IMR-90 (cell line): Measurements from ENCODE around the gene LYPD6B. TPM values are rescaled to one million over a fixed set of nuclear protein-coding genes. Genes with fewer than 3 reads are reported as not detected.

ENCODE experiments used
- ATAC-seq: fragments of 200-7000 bp; cut with Tn5 transposase; 2 replicates; pipeline ENCODE4 v1.9.1; 2020; ENCODE audit warnings: low read depth, mild to moderate bottlenecking, moderate library complexity
- BruUV-seq: library from RNA; stranded (reverse); fragments of 400-500 nt; replicated peaks from 2 replicates; lab custom pipeline; 2021; lab: Mats Ljungman, UMichigan
- CTCF ChIA-PET: fragments of 300-600 bp; formaldehyde crosslinking; extraction: SDS; loops from one replicate; lab custom pipeline; 2021; ENCODE audit warnings: antibody characterized with exemption; lab: Yijun Ruan, JAX
- POLR2A ChIA-PET: fragments of 300-600 bp; sonication (Branson Sonifier 250); formaldehyde crosslinking; loops from one replicate; lab custom pipeline; 2022; ENCODE audit warnings: antibody characterized with exemption; ENCODE audit not compliant: unreplicated experiment; lab: Charles Lee
- DNase-seq: peaks from one replicate; pipeline ENCODE4 v3.0.0; 2013
- H2AFZ ChIP-seq: replicated peaks from 2 replicates; pipeline ENCODE3; 2013; ENCODE audit warnings: low read length, mild to moderate bottlenecking; ENCODE audit not compliant: poor library complexity
- H2AK5ac ChIP-seq: 2 replicates; pipeline ENCODE4 v1.6.1; 2013; ENCODE audit warnings: low read depth, low read length, inconsistent platforms
- H2AK9ac ChIP-seq: replicated peaks from 2 replicates; pipeline ENCODE3; 2013; ENCODE audit warnings: mild to moderate bottlenecking, low read depth, low read length, moderate library complexity; ENCODE audit not compliant: poor library complexity
- H2BK120ac ChIP-seq: 2 replicates; pipeline ENCODE4 v1.6.1; 2013; ENCODE audit warnings: low read depth, low read length, inconsistent platforms
- H2BK15ac ChIP-seq: 3 replicates; pipeline ENCODE4 v1.6.1; 2013; ENCODE audit warnings: low read depth, low read length, inconsistent platforms
- H2BK20ac ChIP-seq: 2 replicates; pipeline ENCODE4 v1.6.1; 2013; ENCODE audit warnings: low read depth, mild to moderate bottlenecking, inconsistent platforms, low read length, moderate library complexity
- H2BK5ac ChIP-seq: 2 replicates; pipeline ENCODE4 v1.6.1; 2013; ENCODE audit warnings: mild to moderate bottlenecking, low read depth, low read length, inconsistent platforms; ENCODE audit not compliant: poor library complexity, severe bottlenecking
- H3K14ac ChIP-seq: replicated peaks from 2 replicates; pipeline ENCODE4 v1.6.1; 2013; ENCODE audit warnings: low read depth, low read length, inconsistent platforms
- H3K18ac ChIP-seq: 2 replicates; pipeline ENCODE4 v1.6.1; 2013; ENCODE audit warnings: low read depth, low read length, control low read depth
- H3K23ac ChIP-seq: 2 replicates; pipeline ENCODE4 v1.6.1; 2013; ENCODE audit warnings: low read depth, low read length, inconsistent platforms
- H3K27ac ChIP-seq: 2 replicates; pipeline ENCODE4 v1.5.1; 2013; ENCODE audit warnings: mild to moderate bottlenecking, control low read depth, low read length; ENCODE audit not compliant: insufficient read depth
- H3K27me3 ChIP-seq: 2 replicates; pipeline ENCODE4 v1.6.1; 2013; ENCODE audit warnings: low read length; ENCODE audit not compliant: control insufficient read depth, insufficient read depth
- H3K36me3 ChIP-seq: 2 replicates; pipeline ENCODE4 v1.6.1; 2013; ENCODE audit warnings: low read length, mixed read lengths; ENCODE audit not compliant: control insufficient read depth, insufficient read depth
- H3K4ac ChIP-seq: 2 replicates; pipeline ENCODE4 v1.6.1; 2013; ENCODE audit warnings: low read depth, low read length, inconsistent platforms
- H3K4me1 ChIP-seq: 2 replicates; pipeline ENCODE4 v1.6.1; 2013; ENCODE audit warnings: low read length, mixed read lengths; ENCODE audit not compliant: control insufficient read depth, insufficient read depth
- H3K4me2 ChIP-seq: 2 replicates; pipeline ENCODE4 v1.6.1; 2013; ENCODE audit warnings: low read depth, mild to moderate bottlenecking, control low read depth, low read length, moderate library complexity
- H3K4me3 ChIP-seq: 2 replicates; pipeline ENCODE4 v1.5.1; 2013; ENCODE audit warnings: low read depth, mild to moderate bottlenecking, control low read depth, low read length, moderate library complexity; ENCODE audit not compliant: insufficient read depth
- H3K56ac ChIP-seq: 2 replicates; pipeline ENCODE4 v1.6.1; 2013; ENCODE audit warnings: low read length, inconsistent platforms; ENCODE audit not compliant: insufficient read depth; ENCODE audit errors: extremely low read depth
- H3K79me1 ChIP-seq, 2 experiments: 2 replicates each; pipeline ENCODE4 v1.6.1; 2013; ENCODE audit warnings: low read length in 2 of 2, inconsistent platforms in 1 of 2, low read depth in 1 of 2
- H3K9ac ChIP-seq: 2 replicates; pipeline ENCODE4 v1.6.1; 2013; ENCODE audit warnings: low read depth, low read length, control low read depth
- H3K9me1 ChIP-seq: 2 replicates; pipeline ENCODE4 v1.6.1; 2013; ENCODE audit warnings: low read length, inconsistent platforms; ENCODE audit not compliant: insufficient read depth
- H3K9me3 ChIP-seq: 2 replicates; pipeline ENCODE4 v1.6.1; 2013; ENCODE audit warnings: low read length; ENCODE audit not compliant: control insufficient read depth, insufficient read depth
- H4K20me1 ChIP-seq: 2 replicates; pipeline ENCODE4 v1.6.1; 2013; ENCODE audit warnings: low read length, inconsistent platforms; ENCODE audit not compliant: insufficient read depth
- H4K5ac ChIP-seq: 2 replicates; pipeline ENCODE4 v1.6.1; 2013; ENCODE audit warnings: mild to moderate bottlenecking, low read depth, low read length, control low read depth
- H4K8ac ChIP-seq, 2 experiments: 2 replicates each; pipeline ENCODE4 v1.6.1; 2013; ENCODE audit warnings: low read depth in 2 of 2, low read length in 2 of 2, control low read depth in 1 of 2, inconsistent platforms in 1 of 2
- H4K91ac ChIP-seq: 2 replicates; pipeline ENCODE4 v1.6.1; 2013; ENCODE audit warnings: low read depth, low read length, inconsistent platforms; ENCODE audit not compliant: insufficient read depth
- BHLHE40 ChIP-seq: fragments of 150-350 bp; IDR thresholded peaks from 2 replicates; pipeline ENCODE4 v1.6.1; 2016; ENCODE audit warnings: mild to moderate bottlenecking, low read depth, low read length
- CEBPB ChIP-seq: IDR thresholded peaks from 2 replicates; pipeline ENCODE4 v1.6.1; 2012; ENCODE audit warnings: low read depth, low read length, improper control_type of control experiment
- CTCF ChIP-seq: conservative IDR thresholded peaks from 2 replicates; pipeline ENCODE4 v1.5.1; 2012; ENCODE audit warnings: mild to moderate bottlenecking, low read depth, low read length, improper control_type of control experiment
- FOS ChIP-seq: fragments of 150-350 bp; IDR thresholded peaks from 2 replicates; pipeline ENCODE4 v1.6.1; 2016; ENCODE audit warnings: low read depth, low read length
- MAFK ChIP-seq: IDR thresholded peaks from 2 replicates; pipeline ENCODE4 v1.6.1; 2012; ENCODE audit warnings: low read depth, low read length, improper control_type of control experiment
- MAZ ChIP-seq: IDR thresholded peaks from 2 replicates; pipeline ENCODE4 v1.6.1; 2012; ENCODE audit warnings: low read depth, mild to moderate bottlenecking, low read length, improper control_type of control experiment, moderate library complexity, borderline replicate concordance
- NFE2L2 ChIP-seq: fragments of 150-350 bp; IDR thresholded peaks from 2 replicates; pipeline ENCODE4 v1.6.1; 2016; ENCODE audit warnings: low read depth, mild to moderate bottlenecking, low read length
- POLR2A ChIP-seq: IDR thresholded peaks from 2 replicates; pipeline ENCODE4 v1.6.1; 2012; ENCODE audit warnings: mild to moderate bottlenecking, low read depth, low read length
- RAD21 ChIP-seq: IDR thresholded peaks from 2 replicates; pipeline ENCODE4 v1.6.1; 2012; ENCODE audit warnings: low read length, improper control_type of control experiment
- RFX5 ChIP-seq: IDR thresholded peaks from 2 replicates; pipeline ENCODE4 v1.8.0; 2012; ENCODE audit warnings: low read depth, mild to moderate bottlenecking, low read length, moderate library complexity
- SMC3 ChIP-seq: fragments of 150-350 bp; IDR thresholded peaks from 2 replicates; pipeline ENCODE4 v1.6.1; 2016; ENCODE audit warnings: low read depth, mild to moderate bottlenecking, antibody characterized with exemption, low read length, moderate library complexity
- WGBS, 2 experiments: methylation state at CpG; one replicate each; pipeline versions ENCODE4 v1.1.5 to v1.1.7; 2013; ENCODE audit warnings: missing lambda C conversion rate in 2 of 2; ENCODE audit not compliant: insufficient read length in 1 of 2; ENCODE audit errors: extremely low coverage in 2 of 2; 5-methylcytosine and 5-hydroxymethylcytosine counted together
- dilution Hi-C: fragments of 300-500 bp; cut with HindIII; formaldehyde crosslinking; loops from one replicate; pipeline ENCODE4 v1.14.3; 2018; ENCODE audit warnings: low sequenced_read_pairs; ENCODE audit not compliant: unreplicated experiment
- in situ Hi-C: fragments of 300-500 bp; cut with MboI; formaldehyde crosslinking; loops from 3 replicates; pipeline ENCODE4 v1.14.3; 2019; ENCODE audit warnings: low sequenced_read_pairs, inconsistent platforms, mixed read lengths
- intact Hi-C: fragments of 100-400 bp; cut with micrococcal nuclease; formaldehyde crosslinking; loops from 2 replicates; pipeline ENCODE4 v1.10.0; 2022
- polyA plus RNA-seq, 3 experiments: library from polyadenylated mRNA; depleted of rRNA; stranded (reverse); fragments of >200 nt; gene quantifications; 2 replicates each; pipeline ENCODE4 v1.2.3, GENCODE V29; 2012; ENCODE audit warnings: low replicate concordance in 1 of 3
- total RNA-seq: library from RNA; depleted of rRNA; stranded (reverse); fragments of >200 nt; gene quantifications from 2 replicates; pipeline ENCODE4 v1.2.3, GENCODE V29; 2012
- TF ChIP-seq, protein P1 (sequence below): fragments of 150-350 bp; IDR thresholded peaks from 2 replicates; pipeline ENCODE4 v1.6.1; 2016; ENCODE audit warnings: low read depth, mild to moderate bottlenecking, low read length, moderate library complexity, borderline replicate concordance
- TF ChIP-seq, protein P2 (sequence below): fragments of 150-350 bp; IDR thresholded peaks from 2 replicates; pipeline ENCODE4 v1.6.1; 2017; ENCODE audit warnings: mild to moderate bottlenecking, antibody characterized with exemption, low read length, low read depth

The LYPD6B gene
- total and polyA plus RNA-seq, 2 of the 4 experiments (the other 2 are of a cell fraction): 0.05 TPM; not detected in 1

DNA sequence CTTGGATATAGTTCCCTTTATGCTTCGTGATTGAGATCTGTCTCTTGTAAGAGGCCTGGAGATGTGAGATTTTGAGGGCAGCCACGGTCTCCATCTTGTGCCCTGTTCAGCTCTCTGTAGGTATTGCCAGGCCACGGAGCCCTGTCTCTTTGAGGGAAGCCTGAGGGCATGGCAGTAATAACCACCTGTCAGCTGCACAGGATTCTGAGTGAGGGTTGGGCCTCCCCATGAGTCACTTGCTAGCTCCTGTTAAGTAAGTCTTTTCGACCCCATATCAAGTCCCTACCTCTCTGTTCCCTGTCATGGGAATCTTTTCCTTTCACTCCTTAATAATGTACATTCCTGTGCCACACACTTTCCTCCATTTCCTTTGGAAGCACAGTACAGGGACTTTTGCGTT is 20.4 kb downstream of the LYPD6B start:
- Histone ChIP-seq H3K56ac (no peak overlapping the region), H3K36me3 (no peaks in the 10 kb centered on the region), H3K23ac (no peak overlapping the region), H3K4me1 (peaks cover 3% of the 10 kb centered on the region), H3K27ac (no peak overlapping the region), H2AK9ac (no peak overlapping the region), H3K18ac (no peak overlapping the region), H3K79me1 (no peaks in the 10 kb centered on the region), H3K4me3 (no peak overlapping the region), H2BK15ac (no peak overlapping the region), H3K9me1 (peaks cover 4% of the 10 kb centered on the region; the same call in 1 of the 2 replicates), H2BK20ac (no peak overlapping the region; the same call in 1 of the 2 replicates), H3K9ac (no peak overlapping the region), H3K4me2 (no peak overlapping the region), H2AK5ac (no peak overlapping the region), H3K9me3 (no peaks in the 10 kb centered on the region), H2BK120ac (no peak overlapping the region), H2AFZ (no peak overlapping the region), H3K27me3 (no peaks in the 10 kb centered on the region), H3K14ac (no peak overlapping the region), H3K4ac (no peak overlapping the region), H4K5ac (no peak overlapping the region), H4K8ac (no peak overlapping the region), H4K91ac (no peak overlapping the region), H4K20me1 (no peaks in the 10 kb centered on the region), H2BK5ac (no peak overlapping the region)
- ChIA-PET POLR2A (no interaction called here), CTCF (no interaction called here)
- no CpG with 5 or more reads among the region's 5 CpGs for WGBS, 2 experiments
- no TSS peak for BruUV-seq
- TF ChIP-seq CTCF (no peak), RAD21 (no peak), POLR2A (no peak), CEBPB (no peak), RFX5 (no peak), MAZ (no peak), SMC3 (no peak), BHLHE40 (no peak), FOS (no peak), NFE2L2 (no peak), MAFK (no peak)
- TF ChIP-seq, protein P1, sequence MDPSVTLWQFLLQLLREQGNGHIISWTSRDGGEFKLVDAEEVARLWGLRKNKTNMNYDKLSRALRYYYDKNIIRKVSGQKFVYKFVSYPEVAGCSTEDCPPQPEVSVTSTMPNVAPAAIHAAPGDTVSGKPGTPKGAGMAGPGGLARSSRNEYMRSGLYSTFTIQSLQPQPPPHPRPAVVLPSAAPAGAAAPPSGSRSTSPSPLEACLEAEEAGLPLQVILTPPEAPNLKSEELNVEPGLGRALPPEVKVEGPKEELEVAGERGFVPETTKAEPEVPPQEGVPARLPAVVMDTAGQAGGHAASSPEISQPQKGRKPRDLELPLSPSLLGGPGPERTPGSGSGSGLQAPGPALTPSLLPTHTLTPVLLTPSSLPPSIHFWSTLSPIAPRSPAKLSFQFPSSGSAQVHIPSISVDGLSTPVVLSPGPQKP: no peak
- TF ChIP-seq, protein P2, sequence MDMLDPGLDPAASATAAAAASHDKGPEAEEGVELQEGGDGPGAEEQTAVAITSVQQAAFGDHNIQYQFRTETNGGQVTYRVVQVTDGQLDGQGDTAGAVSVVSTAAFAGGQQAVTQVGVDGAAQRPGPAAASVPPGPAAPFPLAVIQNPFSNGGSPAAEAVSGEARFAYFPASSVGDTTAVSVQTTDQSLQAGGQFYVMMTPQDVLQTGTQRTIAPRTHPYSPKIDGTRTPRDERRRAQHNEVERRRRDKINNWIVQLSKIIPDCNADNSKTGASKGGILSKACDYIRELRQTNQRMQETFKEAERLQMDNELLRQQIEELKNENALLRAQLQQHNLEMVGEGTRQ: no peak
- dilution Hi-C loops: no loop called here
- intact Hi-C loops: no loop called here
- in situ Hi-C loops: no loop called here
- ATAC-seq (no peak), DNase-seq (no peak)
